DOHH2 (cell line): ENCODE measurements around the gene TSC2.

Experiments
- H3F3A ChIP-seq: fragments of 200-600 bp; sonication (generic), shearing (Covaris generic); 2 replicates; pipeline ENCODE4 v1.6.0; 2016; ENCODE audit warnings: antibody characterized with exemption, mild to moderate bottlenecking; ENCODE audit not compliant: control insufficient read depth, insufficient read depth
- H3K27ac ChIP-seq: fragments of 200-600 bp; sonication (generic); 2 replicates; pipeline ENCODE4 v1.5.1; 2014; ENCODE audit warnings: low read depth, mild to moderate bottlenecking, low read length, moderate library complexity
- H3K27me3 ChIP-seq: fragments of 200-600 bp; sonication (generic); 2 replicates; pipeline ENCODE4 v1.6.1; 2014; ENCODE audit warnings: mild to moderate bottlenecking, low read length, mixed read lengths; ENCODE audit not compliant: control insufficient read depth
- H3K36me3 ChIP-seq: fragments of 200-600 bp; sonication (generic); 2 replicates; pipeline ENCODE4 v1.6.1; 2014; ENCODE audit warnings: mild to moderate bottlenecking, low read length, moderate library complexity, mixed read lengths; ENCODE audit not compliant: control insufficient read depth
- H3K4me1 ChIP-seq: fragments of 200-600 bp; sonication (generic); 2 replicates; pipeline ENCODE4 v1.6.1; 2014; ENCODE audit warnings: mild to moderate bottlenecking, low read length, mixed read lengths; ENCODE audit not compliant: control insufficient read depth
- H3K4me2 ChIP-seq: fragments of 200-600 bp; sonication (generic); 2 replicates; pipeline ENCODE4 v1.6.0; 2014; ENCODE audit warnings: mild to moderate bottlenecking, low read length, moderate library complexity
- H3K4me3 ChIP-seq: fragments of 200-600 bp; sonication (generic); 2 replicates; pipeline ENCODE4 v1.5.1; 2014; ENCODE audit warnings: mild to moderate bottlenecking, low read length, mixed read lengths
- H3K79me2 ChIP-seq: fragments of 200-600 bp; sonication (generic); 2 replicates; pipeline ENCODE4 v1.6.1; 2014; ENCODE audit warnings: mild to moderate bottlenecking, low read length, mixed read lengths; ENCODE audit not compliant: control insufficient read depth
- H3K9me2 ChIP-seq: fragments of 200-600 bp; sonication (generic); replicated peaks from 2 replicates; pipeline ENCODE4 v1.6.1; 2014; ENCODE audit warnings: mild to moderate bottlenecking, low read length, mixed read lengths; ENCODE audit not compliant: control insufficient read depth
- H3K9me3 ChIP-seq: fragments of 200-600 bp; sonication (generic); 2 replicates; pipeline ENCODE4 v1.6.1; 2014; ENCODE audit warnings: antibody characterized with exemption, low read length, mixed read lengths; ENCODE audit not compliant: control insufficient read depth, insufficient read depth
- H4K20me1 ChIP-seq: fragments of 200-600 bp; sonication (generic); 2 replicates; pipeline ENCODE4 v1.6.0; 2014; ENCODE audit warnings: low read depth, mild to moderate bottlenecking, antibody characterized with exemption, low read length, moderate library complexity; ENCODE audit not compliant: control insufficient read depth, insufficient read depth
- EZH2phosphoT487 ChIP-seq: fragments of 200-600 bp; sonication (generic); IDR thresholded peaks from 2 replicates; pipeline ENCODE4 v1.6.1; 2017; ENCODE audit warnings: borderline replicate concordance, mild to moderate bottlenecking, antibody characterized with exemption, low read length, moderate library complexity, mixed read lengths
- TF ChIP-seq, protein P1 (sequence below): fragments of 200-600 bp; sonication (generic); IDR thresholded peaks from one replicate; pipeline ENCODE4 v1.5.1; 2014; ENCODE audit warnings: antibody characterized with exemption, mild to moderate bottlenecking, low read depth, low read length; ENCODE audit not compliant: poor library complexity, severe bottlenecking

TSC2 gene

DNA sequence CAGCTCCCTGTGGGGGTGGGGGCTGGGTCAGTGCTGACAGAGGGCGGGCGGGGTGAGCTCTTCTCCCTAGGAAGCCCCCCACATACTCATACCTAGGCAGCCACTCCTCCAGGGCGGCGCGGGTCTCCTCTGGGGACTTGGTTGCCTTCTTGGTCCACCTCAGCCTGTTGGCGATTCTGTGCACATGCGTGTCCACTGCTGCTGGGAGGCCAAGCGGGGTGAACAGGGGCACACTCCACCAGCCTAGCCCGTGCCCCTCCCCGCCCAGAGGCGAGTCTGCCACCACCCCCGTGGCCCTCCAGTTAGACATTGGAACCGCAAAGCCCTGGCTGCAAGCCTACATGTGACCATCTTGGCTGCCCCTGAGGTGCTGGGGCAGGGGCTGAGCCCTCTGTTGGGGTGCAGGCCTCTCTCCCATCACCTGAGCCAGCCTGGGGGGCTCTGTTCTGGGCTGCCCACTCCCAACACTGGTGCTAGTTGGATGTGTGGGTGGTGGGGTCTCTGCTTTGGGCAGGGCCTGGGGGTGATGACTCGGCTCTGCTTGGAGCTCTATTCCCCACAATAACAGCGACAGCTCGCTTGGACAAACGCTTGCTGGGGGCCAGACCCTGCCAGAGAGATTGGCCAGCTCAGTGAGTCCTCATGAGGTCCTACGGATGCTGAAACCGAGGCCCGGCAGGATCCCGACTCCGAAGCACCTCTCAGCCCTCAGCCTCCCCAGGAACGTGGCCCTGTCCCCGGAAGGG lies 7.6 kb upstream of the TSC2 start:
- H3F3A ChIP-seq, result no peaks in the 10 kb centered on the region
- no peak overlapping the region for H3K4me2 ChIP-seq
- no peaks in the 10 kb centered on the region for H4K20me1 ChIP-seq
- no peaks in the 10 kb centered on the region for H3K9me3 ChIP-seq
- H3K4me3 ChIP-seq, result no peak overlapping the region
- no peak for TF ChIP-seq EZH2phosphoT487
- TF ChIP-seq, protein P1, sequence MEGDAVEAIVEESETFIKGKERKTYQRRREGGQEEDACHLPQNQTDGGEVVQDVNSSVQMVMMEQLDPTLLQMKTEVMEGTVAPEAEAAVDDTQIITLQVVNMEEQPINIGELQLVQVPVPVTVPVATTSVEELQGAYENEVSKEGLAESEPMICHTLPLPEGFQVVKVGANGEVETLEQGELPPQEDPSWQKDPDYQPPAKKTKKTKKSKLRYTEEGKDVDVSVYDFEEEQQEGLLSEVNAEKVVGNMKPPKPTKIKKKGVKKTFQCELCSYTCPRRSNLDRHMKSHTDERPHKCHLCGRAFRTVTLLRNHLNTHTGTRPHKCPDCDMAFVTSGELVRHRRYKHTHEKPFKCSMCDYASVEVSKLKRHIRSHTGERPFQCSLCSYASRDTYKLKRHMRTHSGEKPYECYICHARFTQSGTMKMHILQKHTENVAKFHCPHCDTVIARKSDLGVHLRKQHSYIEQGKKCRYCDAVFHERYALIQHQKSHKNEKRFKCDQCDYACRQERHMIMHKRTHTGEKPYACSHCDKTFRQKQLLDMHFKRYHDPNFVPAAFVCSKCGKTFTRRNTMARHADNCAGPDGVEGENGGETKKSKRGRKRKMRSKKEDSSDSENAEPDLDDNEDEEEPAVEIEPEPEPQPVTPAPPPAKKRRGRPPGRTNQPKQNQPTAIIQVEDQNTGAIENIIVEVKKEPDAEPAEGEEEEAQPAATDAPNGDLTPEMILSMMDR, result no peak
- H3K27ac ChIP-seq, result no peak overlapping the region
- H3K4me1 ChIP-seq, result peaks cover 10% of the 10 kb centered on the region; the same call in 1 of the 2 replicates
- H3K27me3 ChIP-seq, result no peaks in the 10 kb centered on the region
- no peaks in the 10 kb centered on the region for H3K79me2 ChIP-seq
- peaks cover 10% of the 10 kb centered on the region for H3K36me3 ChIP-seq
- no peaks in the 10 kb centered on the region for H3K9me2 ChIP-seq

DNA sequence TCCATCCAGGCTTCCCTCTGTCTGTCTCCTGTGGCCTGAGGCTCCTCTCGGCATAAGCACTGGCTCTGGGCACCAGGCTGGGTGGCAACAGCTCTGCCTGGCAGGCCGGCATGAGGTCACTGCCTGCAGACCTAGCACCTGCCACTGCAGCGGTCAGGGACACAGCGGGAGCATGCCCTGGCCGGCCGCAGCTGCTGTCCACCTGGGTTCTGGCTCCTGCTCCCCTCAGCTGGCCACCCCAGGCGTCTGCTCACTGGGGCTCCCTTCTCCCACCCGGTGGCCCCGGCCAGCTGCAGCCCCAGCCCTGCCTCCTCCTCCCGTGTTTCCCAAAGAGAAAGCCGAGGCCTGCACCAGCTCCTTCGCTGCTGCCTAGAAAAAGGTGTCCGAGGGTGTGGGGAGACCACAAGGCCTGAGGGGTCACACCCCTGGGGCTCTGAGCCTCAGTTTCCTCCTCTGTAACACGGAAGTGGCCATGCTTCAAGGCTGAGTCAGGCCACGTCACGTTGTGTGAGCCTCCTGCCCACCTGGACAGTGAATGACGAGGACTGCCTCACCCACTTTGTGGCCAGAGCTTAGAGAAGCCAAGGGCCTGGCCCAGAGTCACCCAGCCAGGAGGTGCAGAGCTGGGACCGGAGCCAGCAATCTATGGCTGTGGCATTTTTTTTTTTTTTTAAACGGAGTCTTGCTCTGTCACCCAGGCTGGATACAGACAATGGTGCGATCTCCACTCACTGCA lies 6.8 kb upstream of the TSC2 start:
- Histone ChIP-seq H3K4me2 (no peak overlapping the region), H3K4me3 (no peak overlapping the region), H3K4me1 (peaks cover 10% of the 10 kb centered on the region; the same call in 1 of the 2 replicates), H3K9me3 (no peaks in the 10 kb centered on the region), H3K27ac (no peak overlapping the region), H3K27me3 (no peaks in the 10 kb centered on the region), H3F3A (no peaks in the 10 kb centered on the region), H3K36me3 (peaks cover 10% of the 10 kb centered on the region), H4K20me1 (no peaks in the 10 kb centered on the region), H3K9me2 (no peaks in the 10 kb centered on the region), H3K79me2 (peaks cover under 1% of the 10 kb centered on the region)
- TF ChIP-seq, protein P1, result no peak
- no peak for TF ChIP-seq EZH2phosphoT487

DNA sequence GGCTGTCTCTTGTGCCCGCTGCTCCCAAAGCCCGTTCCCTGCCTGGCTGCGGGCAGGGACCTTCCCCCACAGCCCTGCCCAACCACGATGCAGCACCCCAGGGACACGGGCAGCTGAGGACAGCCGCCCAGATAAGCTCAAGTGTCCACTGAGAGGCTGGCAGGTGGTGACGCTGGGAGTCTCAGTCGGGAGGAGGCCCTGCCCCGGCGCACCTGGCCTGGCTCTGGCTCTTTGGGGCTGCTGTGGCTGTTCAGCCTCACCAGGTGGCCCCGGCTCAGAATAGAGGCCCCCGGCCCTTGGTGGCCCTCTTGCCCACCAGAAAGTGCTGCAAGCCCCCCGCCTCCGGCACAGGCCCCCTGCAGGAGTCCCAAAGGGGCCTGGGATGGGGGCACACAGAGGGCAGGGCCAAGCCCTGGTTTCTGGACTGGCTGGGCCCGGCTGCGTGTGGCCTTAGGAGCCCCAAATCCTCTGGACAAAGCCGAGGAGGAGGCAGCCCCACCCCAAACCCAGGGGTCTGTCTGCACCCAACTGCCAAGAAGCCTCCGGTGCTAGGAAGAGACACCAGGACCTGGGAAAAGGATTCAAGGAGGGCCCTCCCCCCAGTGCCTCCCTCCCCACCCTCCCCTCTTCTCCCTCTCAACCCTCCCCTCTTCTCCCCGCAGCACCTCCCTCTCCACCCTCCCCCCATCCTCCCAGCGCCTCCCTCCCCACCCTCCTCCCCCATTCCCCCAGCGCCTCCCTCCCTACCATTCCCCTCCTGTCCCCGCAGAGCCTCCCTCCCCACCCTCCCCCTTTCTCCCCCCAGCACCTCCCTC lies 5.4 kb upstream of the TSC2 start:
- Histone ChIP-seq H3K4me2 (no peak overlapping the region), H3K9me3 (no peaks in the 10 kb centered on the region), H3F3A (no peaks in the 10 kb centered on the region), H3K36me3 (peaks cover 10% of the 10 kb centered on the region), H3K79me2 (peaks cover 14% of the 10 kb centered on the region), H3K27ac (no peak overlapping the region), H4K20me1 (no peaks in the 10 kb centered on the region), H3K4me1 (peaks cover 20% of the 10 kb centered on the region), H3K27me3 (no peaks in the 10 kb centered on the region), H3K4me3 (no peak overlapping the region), H3K9me2 (no peaks in the 10 kb centered on the region)
- TF ChIP-seq, protein P1, result no peak
